Ectodermal cell (in vitro differentiated cells): ENCODE data around the gene ARHGAP22. TPM values are rescaled to one million over a fixed set of nuclear protein-coding genes. Genes with fewer than 3 reads are reported as not detected.
"Not testable (repeated sequence)": the region's sequence is repeated elsewhere in the genome, so short reads cannot be mapped to it uniquely, and the experiment has no call there.

Experiments
- H3K27ac ChIP-seq: 2 replicates; pipeline ENCODE4 v1.7.0; 2013; ENCODE audit warnings: mild to moderate bottlenecking, low read depth, low read length; ENCODE audit not compliant: insufficient read depth, poor library complexity, severe bottlenecking
- H3K27me3 ChIP-seq: 2 replicates; pipeline ENCODE4 v1.7.0; 2013; ENCODE audit warnings: mild to moderate bottlenecking, low read length; ENCODE audit not compliant: insufficient read depth, control insufficient read depth, poor library complexity, severe bottlenecking
- H3K36me3 ChIP-seq: one replicate; pipeline ENCODE4 v1.7.0; 2013; ENCODE audit warnings: low read length; ENCODE audit not compliant: control insufficient read depth, insufficient read depth
- H3K4me1 ChIP-seq: one replicate; pipeline ENCODE4 v1.7.0; 2013; ENCODE audit warnings: low read length; ENCODE audit not compliant: control insufficient read depth, insufficient read depth
- H3K4me3 ChIP-seq: 2 replicates; pipeline ENCODE4 v1.7.0; 2013; ENCODE audit warnings: low read depth, low read length, control low read depth; ENCODE audit not compliant: insufficient read depth
- H3K9me3 ChIP-seq: 2 replicates; pipeline ENCODE4 v1.7.0; 2013; ENCODE audit warnings: mild to moderate bottlenecking, low read length, moderate library complexity; ENCODE audit not compliant: control insufficient read depth
- WGBS, 2 experiments: methylation state at CpG; one replicate each; pipeline ENCODE4 v1.1.7; 2013; ENCODE audit warnings: missing lambda C conversion rate in 2 of 2; 5-methylcytosine and 5-hydroxymethylcytosine counted together
- polyA plus RNA-seq, 4 experiments: library from polyadenylated mRNA; stranded (reverse); fragments of 50-300 nt; gene quantifications; one replicate each; pipeline ENCODE4 v1.2.3, GENCODE V29; 2013

The ARHGAP22 gene
- polyA plus RNA-seq (2013, experiment 1 of 4) = 2.3 TPM
- 2.8 TPM for polyA plus RNA-seq (2013, experiment 2 of 4)
- polyA plus RNA-seq (2013, experiment 3 of 4) = 2.0 TPM
- 1.8 TPM for polyA plus RNA-seq (2013, experiment 4 of 4)

- Histone ChIP-seq H3K27ac (no peak within 1 kb of the TSS), H3K36me3 (no peaks in the 10 kb centered on the region), H3K27me3 (no peaks in the 10 kb centered on the region), H3K9me3 (no peaks in the 10 kb centered on the region), H3K4me3 (no peak within 1 kb of the TSS), H3K4me1 (no peaks in the 10 kb centered on the region)
- 60 to 65% methylated on average over 30 of the region's 30 CpGs for WGBS, 2 experiments
Observed at GRCh38 chr10:48604991-48605508, at the start of gene ARHGAP22. TSS of gene ARHGAP22 (minus strand) at chr10:48605073. CDS start at chr10:48604796, 277 bp downstream.

- no peaks in the 10 kb centered on the region for H3K9me3 ChIP-seq
- H3K27me3 ChIP-seq = peaks cover 18% of the 10 kb centered on the region
- H3K36me3 ChIP-seq = no peaks in the 10 kb centered on the region
- H3K4me3 ChIP-seq = no peak overlapping the region
- H3K4me1 ChIP-seq = no peaks in the 10 kb centered on the region
- WGBS, 2 experiments = 90 to 91% methylated on average over 3 to 4 of the region's 4 CpGs
- no peak overlapping the region for H3K27ac ChIP-seq
Observed at GRCh38 chr10:48653944-48654698, 49.2 kb upstream of the ARHGAP22 start.

GRCh38 chr10:48653347-48653746 is 48.5 kb upstream of the ARHGAP22 start:
- peaks cover 18% of the 10 kb centered on the region for H3K27me3 ChIP-seq
- no peak overlapping the region for H3K4me3 ChIP-seq
- H3K9me3 ChIP-seq = no peaks in the 10 kb centered on the region
- no peak overlapping the region for H3K27ac ChIP-seq
- H3K4me1 ChIP-seq = no peaks in the 10 kb centered on the region
- 83 to 90% methylated on average over 5 of the region's 5 CpGs for WGBS, 2 experiments
- H3K36me3 ChIP-seq = no peaks in the 10 kb centered on the region

- Histone ChIP-seq H3K27me3 (peaks cover 18% of the 10 kb centered on the region), H3K4me1 (no peaks in the 10 kb centered on the region), H3K9me3 (no peaks in the 10 kb centered on the region), H3K36me3 (no peaks in the 10 kb centered on the region), H3K4me3 (no peak overlapping the region), H3K27ac (no peak overlapping the region)
- 95% methylated on average over 4 of the region's 4 CpGs for WGBS, 2 experiments
Observed at GRCh38 chr10:48652344-48652743, 47.5 kb upstream of the ARHGAP22 start.

- Histone ChIP-seq H3K4me3 (no peak overlapping the region), H3K4me1 (no peaks in the 10 kb centered on the region), H3K9me3 (no peaks in the 10 kb centered on the region), H3K36me3 (no peaks in the 10 kb centered on the region), H3K27ac (no peak overlapping the region), H3K27me3 (peaks cover 14% of the 10 kb centered on the region)
- WGBS, 2 experiments = 93 to 94% methylated on average over 4 of the region's 4 CpGs
Observed at GRCh38 chr10:48651839-48652238, 47.0 kb upstream of the ARHGAP22 start.

GRCh38 chr10:48651293-48651692 is 46.4 kb upstream of the ARHGAP22 start:
- WGBS, 2 experiments = 89 to 92% methylated on average over 2 of the region's 2 CpGs

GRCh38 chr10:48649349-48649944 is 44.6 kb upstream of the ARHGAP22 start:
- H3K27me3 ChIP-seq = no peaks in the 10 kb centered on the region
- H3K4me1 ChIP-seq = no peaks in the 10 kb centered on the region
- H3K9me3 ChIP-seq = no peaks in the 10 kb centered on the region
- no peak overlapping the region for H3K27ac ChIP-seq
- no peak overlapping the region for H3K4me3 ChIP-seq
- 89 to 92% methylated on average over 7 of the region's 7 CpGs for WGBS, 2 experiments
- H3K36me3 ChIP-seq = no peaks in the 10 kb centered on the region

More at GRCh38 chr10:48651293-48651692, 46.4 kb upstream of the ARHGAP22 start:
- Histone ChIP-seq H3K36me3 (no peaks in the 10 kb centered on the region), H3K27ac (no peak overlapping the region), H3K4me1 (no peaks in the 10 kb centered on the region), H3K27me3 (peaks cover 9% of the 10 kb centered on the region), H3K9me3 (no peaks in the 10 kb centered on the region), H3K4me3 (no peak overlapping the region)

GRCh38 chr10:48648172-48648942 is 43.5 kb upstream of the ARHGAP22 start:
- H3K4me1 ChIP-seq = no peaks in the 10 kb centered on the region
- WGBS, 2 experiments = 91 to 92% methylated on average over 12 of the region's 12 CpGs

GRCh38 chr10:48647073-48647472 is 42.2 kb upstream of the ARHGAP22 start:
- H3K27me3 ChIP-seq, H3K9me3 ChIP-seq, H3K4me1 ChIP-seq, H3K36me3 ChIP-seq, H3K4me3 ChIP-seq, H3K27ac ChIP-seq: not testable (repeated sequence)
- 91 to 94% methylated on average over 7 of the region's 7 CpGs for WGBS, 2 experiments

More at GRCh38 chr10:48648172-48648942, 43.5 kb upstream of the ARHGAP22 start:
- Histone ChIP-seq H3K36me3 (no peaks in the 10 kb centered on the region), H3K27me3 (no peaks in the 10 kb centered on the region), H3K27ac (no peak overlapping the region), H3K4me3 (no peak overlapping the region), H3K9me3 (no peaks in the 10 kb centered on the region)

GRCh38 chr10:48645600-48645999 is 40.7 kb upstream of the ARHGAP22 start:
- Histone ChIP-seq H3K9me3 (no peaks in the 10 kb centered on the region), H3K4me1 (no peaks in the 10 kb centered on the region), H3K27me3 (no peaks in the 10 kb centered on the region), H3K4me3 (no peak overlapping the region), H3K36me3 (no peaks in the 10 kb centered on the region), H3K27ac (no peak overlapping the region)
- WGBS, 2 experiments = 67 to 75% methylated on average over 1 of the region's 1 CpG
